Measurements from ENCODE around the gene METRNL. TPM values are rescaled to one million over a fixed set of nuclear protein-coding genes. Genes with fewer than 3 reads are reported as not detected.

The METRNL gene
- total RNA-seq, 1 experiment from 2014 or later = 33.8 TPM

GRCh38 chr17:83069571-83069906 is 9.9 kb upstream of the METRNL start:
- H3K36me3 Mint-ChIP-seq (ENCODE audit: insufficient read depth, unreplicated experiment) = no peaks in the 10 kb centered on the region
- intact Hi-C loops (cut with micrococcal nuclease; ENCODE audit: unreplicated experiment) = no loop called here
- no peak for TF ChIP-seq CTCF (IDR thresholded peaks at IDR 0.05; ENCODE audit: insufficient read depth in 1 of 2, low read depth in 1 of 2, low read length in 1 of 2, severe bottlenecking in 1 of 2, unreplicated experiment in 1 of 2)
- peaks cover 3% of the 10 kb centered on the region for H3K27me3 Mint-ChIP-seq (ENCODE audit: insufficient read depth, unreplicated experiment)
- Histone ChIP-seq H3K4me3 (ENCODE audit: low read depth, low read length) (no peak overlapping the region), H3K9me3 (no peaks in the 10 kb centered on the region), H3K27me3 (replicated peaks; ENCODE audit: control insufficient read depth, insufficient read depth, low read length) (no peaks in the 10 kb centered on the region), H3K36me3 (ENCODE audit: control insufficient read depth, insufficient read depth, low read length) (no peaks in the 10 kb centered on the region), H3K4me1 (peaks cover 14% of the 10 kb centered on the region)
- BruUV-seq (replicated peaks) = no TSS peak
- POLR2A ChIA-PET = no interaction called here
- H3K27ac Mint-ChIP-seq (ENCODE audit: unreplicated experiment) = peak overlapping the region; percentile 57
- no peaks in the 10 kb centered on the region for H3K4me1 Mint-ChIP-seq (ENCODE audit: low read depth, unreplicated experiment)
- DNase-seq = no peak
- H3K4me3 Mint-ChIP-seq (ENCODE audit: unreplicated experiment) = no peak overlapping the region
- CTCF ChIA-PET = no interaction called here
- H3K9me3 Mint-ChIP-seq (ENCODE audit: unreplicated experiment) = no peaks in the 10 kb centered on the region

- DNase-seq = no peak
- no peak for TF ChIP-seq CTCF (IDR thresholded peaks at IDR 0.05; ENCODE audit: insufficient read depth in 1 of 2, low read depth in 1 of 2, low read length in 1 of 2, severe bottlenecking in 1 of 2, unreplicated experiment in 1 of 2)
- intact Hi-C loops (cut with micrococcal nuclease; ENCODE audit: unreplicated experiment) = no loop called here
- peak overlapping the region; percentile 57 for H3K27ac Mint-ChIP-seq (ENCODE audit: unreplicated experiment)
- H3K36me3 Mint-ChIP-seq (ENCODE audit: insufficient read depth, unreplicated experiment) = no peaks in the 10 kb centered on the region
- H3K4me1 ChIP-seq = peaks cover 9% of the 10 kb centered on the region
- no peak overlapping the region for H3K4me3 ChIP-seq (ENCODE audit: low read depth, low read length)
- no peaks in the 10 kb centered on the region for H3K9me3 Mint-ChIP-seq (ENCODE audit: unreplicated experiment)
- H3K36me3 ChIP-seq (ENCODE audit: control insufficient read depth, insufficient read depth, low read length) = no peaks in the 10 kb centered on the region
- no peaks in the 10 kb centered on the region for H3K9me3 ChIP-seq
- H3K27me3 ChIP-seq (replicated peaks; ENCODE audit: control insufficient read depth, insufficient read depth, low read length) = no peaks in the 10 kb centered on the region
- BruUV-seq (replicated peaks) = no TSS peak
- ChIA-PET POLR2A (no interaction called here), CTCF (no interaction called here)
- H3K27me3 Mint-ChIP-seq (ENCODE audit: insufficient read depth, unreplicated experiment) = peaks cover 3% of the 10 kb centered on the region
- H3K4me3 Mint-ChIP-seq (ENCODE audit: unreplicated experiment) = no peak overlapping the region
- no peaks in the 10 kb centered on the region for H3K4me1 Mint-ChIP-seq (ENCODE audit: low read depth, unreplicated experiment)
These were observed 9.3 kb upstream of the METRNL start for GRCh38 chr17:83069931-83070742.

DNA sequence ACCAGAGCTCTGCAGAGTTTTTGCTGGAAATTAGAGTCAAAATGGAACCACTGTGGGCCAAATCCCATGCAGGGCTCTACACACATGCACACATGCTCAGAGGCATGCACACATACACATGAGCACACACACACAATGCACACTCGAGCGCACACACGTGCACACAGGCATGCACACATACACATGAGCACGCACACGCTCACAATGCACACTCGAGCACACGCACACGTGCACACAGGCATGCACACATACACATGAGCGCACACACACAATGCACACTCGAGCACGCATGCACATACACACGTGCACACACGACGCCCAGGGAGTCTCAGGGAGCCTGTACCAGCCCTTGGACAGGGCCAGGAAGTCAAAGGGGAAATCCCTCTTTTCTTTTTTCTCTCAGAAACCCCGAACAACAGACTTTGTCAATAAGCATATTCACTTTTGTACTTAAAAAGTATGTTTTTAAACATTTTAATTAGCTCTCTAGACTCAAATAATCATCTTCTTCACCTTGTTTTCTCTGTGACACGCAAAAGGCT is 8.5 kb upstream of the METRNL start:
- no peak overlapping the region for H3K27ac Mint-ChIP-seq (ENCODE audit: unreplicated experiment)
- no peak for TF ChIP-seq CTCF (IDR thresholded peaks at IDR 0.05; ENCODE audit: insufficient read depth in 1 of 2, low read depth in 1 of 2, low read length in 1 of 2, severe bottlenecking in 1 of 2, unreplicated experiment in 1 of 2)
- H3K4me3 ChIP-seq (ENCODE audit: low read depth, low read length) = no peak overlapping the region
- peaks cover 3% of the 10 kb centered on the region for H3K27me3 Mint-ChIP-seq (ENCODE audit: insufficient read depth, unreplicated experiment)
- H3K27me3 ChIP-seq (replicated peaks; ENCODE audit: control insufficient read depth, insufficient read depth, low read length) = no peaks in the 10 kb centered on the region
- H3K36me3 Mint-ChIP-seq (ENCODE audit: insufficient read depth, unreplicated experiment) = no peaks in the 10 kb centered on the region
- intact Hi-C loops (cut with micrococcal nuclease; ENCODE audit: unreplicated experiment) = no loop called here
- H3K9me3 ChIP-seq = no peaks in the 10 kb centered on the region
- CTCF ChIA-PET = no interaction called here
- POLR2A ChIA-PET = no interaction called here
- peaks cover 9% of the 10 kb centered on the region for H3K4me1 ChIP-seq
- H3K36me3 ChIP-seq (ENCODE audit: control insufficient read depth, insufficient read depth, low read length) = no peaks in the 10 kb centered on the region
- DNase-seq = no peak
- H3K4me1 Mint-ChIP-seq (ENCODE audit: low read depth, unreplicated experiment) = no peaks in the 10 kb centered on the region
- no peaks in the 10 kb centered on the region for H3K9me3 Mint-ChIP-seq (ENCODE audit: unreplicated experiment)
- BruUV-seq (replicated peaks) = no TSS peak
- no peak overlapping the region for H3K4me3 Mint-ChIP-seq (ENCODE audit: unreplicated experiment)

Data from Caco-2 (cell line).